Prostate gland (tissue), 2 donors: ENCODE data around the gene MRNIP.
A peak's percentile ranks its signal among the peaks of the same experiment; 100 is the strongest.

Experiments
- CTCF ChIP-seq, 4 experiments: fragments of 200-600 bp in 2 of 4; fragments of 450-650 bp in 2 of 4; sonication (generic) in 2 of 4; IDR thresholded peaks; 1 replicate in 3 of 4; 2 replicates in 1 of 4; pipeline ENCODE4 v1.5.1; 2016 to 2019; ENCODE audit warnings: antibody characterized with exemption in 4 of 4, mild to moderate bottlenecking in 2 of 4, moderate library complexity in 2 of 4
- POLR2A ChIP-seq: fragments of 450-650 bp; IDR thresholded peaks from one replicate; pipeline ENCODE4 v1.6.1; 2016; ENCODE audit warnings: antibody characterized with exemption, mild to moderate bottlenecking

DNA sequence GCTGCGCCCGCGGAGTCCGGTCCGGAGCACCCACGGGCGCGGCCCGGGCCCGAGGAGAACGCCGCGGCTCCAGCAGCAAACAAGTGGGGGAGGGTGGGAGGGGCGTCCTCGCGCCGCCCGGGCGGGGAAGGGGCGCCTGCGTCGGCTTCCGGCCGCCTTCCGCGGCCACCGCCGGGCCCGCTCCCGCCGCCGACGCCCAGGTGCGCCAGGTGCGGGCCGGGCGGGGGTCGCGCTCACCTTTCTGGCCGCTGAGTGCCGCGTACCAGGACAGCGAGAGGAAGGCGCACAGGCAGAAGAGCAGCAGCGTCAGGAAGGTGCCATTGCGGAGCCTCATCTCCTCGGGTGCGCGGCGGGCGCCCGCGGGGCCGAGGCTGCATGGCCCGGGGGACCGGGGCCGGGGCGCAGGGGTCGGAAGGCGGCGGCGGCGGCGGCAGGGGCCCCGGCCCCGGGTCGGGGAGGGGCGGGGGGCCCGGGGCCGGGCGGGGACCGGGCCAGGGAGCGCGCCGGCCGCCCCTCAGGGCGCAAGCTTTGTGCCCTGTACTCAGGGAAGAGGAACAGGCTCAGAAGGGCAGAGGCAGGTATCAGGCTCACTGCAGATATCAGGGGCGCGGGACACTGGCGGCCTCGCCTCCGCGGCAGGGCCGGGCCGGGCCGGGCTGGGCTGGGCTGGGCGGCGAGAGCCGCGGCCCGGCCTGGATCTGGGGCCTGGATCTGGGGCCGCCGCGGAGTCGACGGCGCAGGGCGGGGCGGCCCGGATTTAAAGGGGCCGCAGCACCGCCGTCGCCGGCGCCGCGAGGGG lies 52.2 kb downstream of the MRNIP start, which contains the start of gene MGAT4B:
- TF ChIP-seq CTCF (IDR thresholded peaks at IDR 0.05) (peak in 2 of 4 experiments; percentile 4 to 14), POLR2A (peak; percentile 72)
